DOHH2 (cell line): ENCODE data around the gene SORBS1.

Experiments
- H3F3A ChIP-seq: fragments of 200-600 bp; sonication (generic), shearing (Covaris generic); 2 replicates; pipeline ENCODE4 v1.6.0; 2016; ENCODE audit warnings: antibody characterized with exemption, mild to moderate bottlenecking; ENCODE audit not compliant: control insufficient read depth, insufficient read depth
- H3K27ac ChIP-seq: fragments of 200-600 bp; sonication (generic); 2 replicates; pipeline ENCODE4 v1.5.1; 2014; ENCODE audit warnings: low read depth, mild to moderate bottlenecking, low read length, moderate library complexity
- H3K27me3 ChIP-seq: fragments of 200-600 bp; sonication (generic); 2 replicates; pipeline ENCODE4 v1.6.1; 2014; ENCODE audit warnings: mild to moderate bottlenecking, low read length, mixed read lengths; ENCODE audit not compliant: control insufficient read depth
- H3K36me3 ChIP-seq: fragments of 200-600 bp; sonication (generic); 2 replicates; pipeline ENCODE4 v1.6.1; 2014; ENCODE audit warnings: mild to moderate bottlenecking, low read length, moderate library complexity, mixed read lengths; ENCODE audit not compliant: control insufficient read depth
- H3K4me1 ChIP-seq: fragments of 200-600 bp; sonication (generic); 2 replicates; pipeline ENCODE4 v1.6.1; 2014; ENCODE audit warnings: mild to moderate bottlenecking, low read length, mixed read lengths; ENCODE audit not compliant: control insufficient read depth
- H3K4me2 ChIP-seq: fragments of 200-600 bp; sonication (generic); 2 replicates; pipeline ENCODE4 v1.6.0; 2014; ENCODE audit warnings: mild to moderate bottlenecking, low read length, moderate library complexity
- H3K4me3 ChIP-seq: fragments of 200-600 bp; sonication (generic); 2 replicates; pipeline ENCODE4 v1.5.1; 2014; ENCODE audit warnings: mild to moderate bottlenecking, low read length, mixed read lengths
- H3K79me2 ChIP-seq: fragments of 200-600 bp; sonication (generic); 2 replicates; pipeline ENCODE4 v1.6.1; 2014; ENCODE audit warnings: mild to moderate bottlenecking, low read length, mixed read lengths; ENCODE audit not compliant: control insufficient read depth
- H3K9me2 ChIP-seq: fragments of 200-600 bp; sonication (generic); replicated peaks from 2 replicates; pipeline ENCODE4 v1.6.1; 2014; ENCODE audit warnings: mild to moderate bottlenecking, low read length, mixed read lengths; ENCODE audit not compliant: control insufficient read depth
- H3K9me3 ChIP-seq: fragments of 200-600 bp; sonication (generic); 2 replicates; pipeline ENCODE4 v1.6.1; 2014; ENCODE audit warnings: antibody characterized with exemption, low read length, mixed read lengths; ENCODE audit not compliant: control insufficient read depth, insufficient read depth
- H4K20me1 ChIP-seq: fragments of 200-600 bp; sonication (generic); 2 replicates; pipeline ENCODE4 v1.6.0; 2014; ENCODE audit warnings: low read depth, mild to moderate bottlenecking, antibody characterized with exemption, low read length, moderate library complexity; ENCODE audit not compliant: control insufficient read depth, insufficient read depth
- EZH2phosphoT487 ChIP-seq: fragments of 200-600 bp; sonication (generic); IDR thresholded peaks from 2 replicates; pipeline ENCODE4 v1.6.1; 2017; ENCODE audit warnings: borderline replicate concordance, mild to moderate bottlenecking, antibody characterized with exemption, low read length, moderate library complexity, mixed read lengths
- TF ChIP-seq, protein P1 (sequence below): fragments of 200-600 bp; sonication (generic); IDR thresholded peaks from one replicate; pipeline ENCODE4 v1.5.1; 2014; ENCODE audit warnings: antibody characterized with exemption, mild to moderate bottlenecking, low read depth, low read length; ENCODE audit not compliant: poor library complexity, severe bottlenecking

The SORBS1 gene

DNA sequence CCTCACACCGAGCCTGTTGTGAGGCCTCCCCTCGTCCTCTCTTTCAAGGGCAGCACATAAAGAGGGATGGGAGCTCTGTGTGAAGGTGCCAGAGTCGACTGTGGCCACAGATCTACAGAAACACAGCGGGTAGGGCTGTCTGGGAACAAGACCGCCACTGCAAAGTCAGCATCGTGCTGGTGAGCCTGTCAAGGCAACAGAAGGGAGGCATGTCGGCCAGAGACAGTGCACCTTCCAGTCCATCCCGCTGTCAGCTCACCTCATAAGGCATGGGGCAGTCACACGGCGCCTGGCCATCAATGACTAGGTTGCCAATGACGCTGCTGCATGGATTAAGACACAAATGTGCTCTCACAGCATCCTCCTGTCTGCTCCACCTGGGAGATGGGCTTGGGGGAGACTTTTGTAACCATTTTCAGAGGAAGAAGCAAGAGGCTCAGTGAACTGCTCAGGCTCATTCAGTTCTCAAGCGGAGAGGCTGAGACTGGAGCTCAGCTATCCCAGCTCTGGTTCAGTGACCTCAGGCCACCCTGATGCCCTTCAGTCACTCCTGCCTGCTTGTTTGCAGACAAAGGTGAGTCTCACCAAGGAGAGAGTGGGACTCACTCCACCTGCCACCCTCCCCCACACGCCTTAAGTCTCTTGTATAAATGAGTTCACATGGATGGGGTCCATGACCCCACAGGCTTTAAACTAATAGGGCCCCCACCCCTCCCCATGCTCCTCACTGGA lies 125.5 kb downstream of the SORBS1 start:
- Histone ChIP-seq H3K4me1 (no peaks in the 10 kb centered on the region), H3K4me3 (no peak overlapping the region), H3K27ac (no peak overlapping the region), H3K9me3 (no peaks in the 10 kb centered on the region), H3K79me2 (no peaks in the 10 kb centered on the region), H3F3A (no peaks in the 10 kb centered on the region), H3K27me3 (peaks cover 5% of the 10 kb centered on the region; the same call in 1 of the 2 replicates), H3K4me2 (no peak overlapping the region), H3K9me2 (no peaks in the 10 kb centered on the region), H4K20me1 (no peaks in the 10 kb centered on the region), H3K36me3 (no peaks in the 10 kb centered on the region)
- TF ChIP-seq EZH2phosphoT487, result no peak
- TF ChIP-seq, protein P1, sequence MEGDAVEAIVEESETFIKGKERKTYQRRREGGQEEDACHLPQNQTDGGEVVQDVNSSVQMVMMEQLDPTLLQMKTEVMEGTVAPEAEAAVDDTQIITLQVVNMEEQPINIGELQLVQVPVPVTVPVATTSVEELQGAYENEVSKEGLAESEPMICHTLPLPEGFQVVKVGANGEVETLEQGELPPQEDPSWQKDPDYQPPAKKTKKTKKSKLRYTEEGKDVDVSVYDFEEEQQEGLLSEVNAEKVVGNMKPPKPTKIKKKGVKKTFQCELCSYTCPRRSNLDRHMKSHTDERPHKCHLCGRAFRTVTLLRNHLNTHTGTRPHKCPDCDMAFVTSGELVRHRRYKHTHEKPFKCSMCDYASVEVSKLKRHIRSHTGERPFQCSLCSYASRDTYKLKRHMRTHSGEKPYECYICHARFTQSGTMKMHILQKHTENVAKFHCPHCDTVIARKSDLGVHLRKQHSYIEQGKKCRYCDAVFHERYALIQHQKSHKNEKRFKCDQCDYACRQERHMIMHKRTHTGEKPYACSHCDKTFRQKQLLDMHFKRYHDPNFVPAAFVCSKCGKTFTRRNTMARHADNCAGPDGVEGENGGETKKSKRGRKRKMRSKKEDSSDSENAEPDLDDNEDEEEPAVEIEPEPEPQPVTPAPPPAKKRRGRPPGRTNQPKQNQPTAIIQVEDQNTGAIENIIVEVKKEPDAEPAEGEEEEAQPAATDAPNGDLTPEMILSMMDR, result no peak

DNA sequence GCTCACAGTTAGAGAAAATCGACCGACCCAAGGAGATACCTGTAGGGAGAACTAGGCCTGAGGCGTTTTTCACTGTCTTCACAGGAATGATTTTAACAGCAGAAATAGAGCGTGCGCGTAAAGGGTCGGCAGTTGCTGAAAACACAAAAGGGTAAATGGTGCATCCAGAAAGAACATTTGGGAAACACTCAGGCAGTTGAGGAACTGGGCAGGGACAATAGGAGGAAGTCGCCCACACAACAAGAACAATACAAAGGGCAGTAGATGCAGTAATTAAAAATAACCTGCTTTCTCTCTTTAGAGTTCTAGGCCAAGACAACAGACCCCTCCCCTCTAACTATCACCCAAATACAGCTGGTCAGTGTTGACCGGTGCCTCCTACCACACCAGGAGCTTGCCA lies 126.6 kb downstream of the SORBS1 start:
- Histone ChIP-seq H3K4me2 (no peak overlapping the region), H3K79me2 (no peaks in the 10 kb centered on the region), H3K9me3 (no peaks in the 10 kb centered on the region), H3F3A (no peaks in the 10 kb centered on the region), H3K36me3 (no peaks in the 10 kb centered on the region), H3K27ac (no peak overlapping the region), H3K4me1 (no peaks in the 10 kb centered on the region), H3K9me2 (no peaks in the 10 kb centered on the region), H3K27me3 (peaks cover 6% of the 10 kb centered on the region; the same call in 1 of the 2 replicates), H4K20me1 (no peaks in the 10 kb centered on the region), H3K4me3 (no peak overlapping the region)
- TF ChIP-seq EZH2phosphoT487, result no peak
- TF ChIP-seq, protein P1, result no peak

DNA sequence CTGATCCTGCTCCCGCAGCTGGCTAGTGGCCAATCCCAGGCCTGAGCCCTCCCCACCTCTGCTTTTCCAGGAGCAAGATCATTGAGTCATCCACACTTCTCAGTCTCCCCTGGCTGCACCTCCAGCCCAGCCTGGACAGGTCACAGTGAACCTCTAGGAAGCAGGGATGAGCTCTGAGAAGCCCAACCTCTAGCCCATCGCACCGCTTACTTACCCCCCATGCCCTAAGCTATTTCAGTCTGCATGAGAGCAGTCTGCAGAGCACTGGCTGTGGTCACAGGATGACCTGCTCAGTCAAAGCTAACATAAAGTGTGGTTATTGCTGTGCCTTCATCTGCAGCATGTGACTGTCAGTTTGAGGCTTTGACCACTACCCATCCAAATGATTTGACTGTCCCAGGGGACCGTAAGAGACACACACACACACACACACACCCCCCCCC lies 129.2 kb downstream of the SORBS1 start:
- H3K27ac ChIP-seq, result no peak overlapping the region
- no peaks in the 10 kb centered on the region for H3K9me2 ChIP-seq
- H3K9me3 ChIP-seq, result no peaks in the 10 kb centered on the region
- no peak overlapping the region for H3K4me3 ChIP-seq
- TF ChIP-seq, protein P1, result no peak
- no peak for TF ChIP-seq EZH2phosphoT487
- peaks cover 13% of the 10 kb centered on the region for H3K27me3 ChIP-seq
- no peak overlapping the region for H3K4me2 ChIP-seq
- H3K4me1 ChIP-seq, result no peaks in the 10 kb centered on the region
- no peaks in the 10 kb centered on the region for H4K20me1 ChIP-seq
- no peaks in the 10 kb centered on the region for H3K36me3 ChIP-seq
- no peaks in the 10 kb centered on the region for H3K79me2 ChIP-seq
- H3F3A ChIP-seq, result no peaks in the 10 kb centered on the region
